NCI-H146 treated with DMSO at 0.1 percent for 48 hours (cell line): ENCODE data around the gene CD38.
"Not testable (repeated sequence)": the region's sequence is repeated elsewhere in the genome, so short reads cannot be mapped to it uniquely, and the experiment has no call there.

ENCODE experiments used
- DNase-seq: peaks from one replicate; lab custom pipeline; 2025; ENCODE audit not compliant: unreplicated experiment; lab: John Stamatoyannopoulos, UW

CD38 gene

GRCh38 chr4:15794905-15795304 is 16.8 kb downstream of the CD38 start:
- no peak for DNase-seq

- no peak for DNase-seq
These were observed 19.2 kb downstream of the CD38 start for GRCh38 chr4:15797320-15797719.

GRCh38 chr4:15799141-15799540 is 21.0 kb downstream of the CD38 start:
- no peak for DNase-seq

GRCh38 chr4:15799701-15800100 is 21.6 kb downstream of the CD38 start:
- no peak for DNase-seq

GRCh38 chr4:15802497-15802896 is 24.4 kb downstream of the CD38 start:
- DNase-seq: not testable (repeated sequence)

- DNase-seq: no peak
These were observed 27.7 kb downstream of the CD38 start for GRCh38 chr4:15805583-15806517.

- no peak for DNase-seq
These were observed 30.9 kb downstream of the CD38 start for GRCh38 chr4:15809058-15809457.

GRCh38 chr4:15809466-15809865 is 31.3 kb downstream of the CD38 start:
- no peak for DNase-seq

- no peak for DNase-seq
These were observed 33.7 kb downstream of the CD38 start for GRCh38 chr4:15811703-15812337.

- no peak for DNase-seq
These were observed 54.7 kb downstream of the CD38 start for GRCh38 chr4:15832523-15833451.

GRCh38 chr4:15833801-15834200 is 55.7 kb downstream of the CD38 start:
- no peak for DNase-seq

GRCh38 chr4:15836362-15836761 is 58.2 kb downstream of the CD38 start:
- no peak for DNase-seq

GRCh38 chr4:15837591-15837990 is 59.5 kb downstream of the CD38 start:
- DNase-seq: no peak

- not testable (repeated sequence) for DNase-seq
These were observed 63.1 kb downstream of the CD38 start for GRCh38 chr4:15841194-15841730.

GRCh38 chr4:15847746-15848145 is 69.6 kb downstream of the CD38 start:
- no peak for DNase-seq

GRCh38 chr4:15848191-15848842 is 70.2 kb downstream of the CD38 start:
- DNase-seq: no peak

GRCh38 chr4:15851969-15852368 is 73.8 kb downstream of the CD38 start:
- DNase-seq: no peak

GRCh38 chr4:15852524-15852923 is 74.4 kb downstream of the CD38 start:
- DNase-seq: no peak

- no peak for DNase-seq
These were observed 75.2 kb downstream of the CD38 start for GRCh38 chr4:15853345-15853744.

GRCh38 chr4:15855804-15856475 is 77.8 kb downstream of the CD38 start:
- DNase-seq: no peak
